HG02678 (cell line): ENCODE data around the gene PHEX.
"Not testable (repeated sequence)": the region's sequence is repeated elsewhere in the genome, so short reads cannot be mapped to it uniquely, and the experiment has no call there.

ENCODE experiments used
- ATAC-seq: cut with Tn5 transposase; IDR thresholded peaks from one replicate; pipeline ENCODE4 v1.9.1; 2021; ENCODE audit warnings: mild to moderate bottlenecking, moderate library complexity; ENCODE audit not compliant: unreplicated experiment

Gene PHEX

DNA sequence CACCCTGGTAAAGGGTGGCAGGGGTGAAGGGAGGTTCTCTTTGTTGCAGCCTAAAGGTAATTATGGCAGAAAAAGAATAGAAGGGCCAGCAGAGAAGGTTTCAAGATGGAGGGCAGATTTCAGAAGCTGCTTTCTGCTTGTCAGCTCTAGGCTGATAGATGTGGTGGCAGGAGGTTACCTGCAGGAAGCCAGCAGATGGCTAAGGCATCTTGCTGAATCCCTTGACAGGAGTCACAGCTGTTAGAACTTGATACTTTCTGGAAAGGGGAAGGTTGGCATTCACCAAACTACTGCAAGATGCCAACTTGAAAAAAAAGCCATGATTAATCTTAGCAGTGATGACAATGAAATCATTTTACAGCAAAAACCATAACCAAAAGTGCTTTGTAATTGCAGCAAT lies 171.1 kb downstream of the PHEX start:
- ATAC-seq = no peak

DNA sequence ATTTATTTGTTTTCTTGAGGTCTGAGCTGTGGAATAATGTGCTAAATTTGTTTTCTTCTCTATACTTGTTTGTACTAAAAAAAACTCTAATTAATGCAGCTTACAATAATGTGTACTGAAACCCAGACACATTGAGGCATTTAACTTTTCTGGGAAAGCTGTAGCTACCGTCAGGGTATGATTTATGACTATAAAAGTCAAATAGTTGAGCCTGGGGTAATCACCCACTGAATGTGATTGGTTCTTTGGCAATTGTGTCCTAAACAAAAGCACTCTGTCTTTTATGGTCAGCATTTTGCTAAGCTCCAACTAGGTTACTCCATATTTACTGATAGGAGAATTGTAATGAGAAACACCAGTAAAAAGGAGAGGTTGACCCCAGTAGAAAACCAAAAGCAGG lies 174.7 kb downstream of the PHEX start:
- ATAC-seq = no peak

DNA sequence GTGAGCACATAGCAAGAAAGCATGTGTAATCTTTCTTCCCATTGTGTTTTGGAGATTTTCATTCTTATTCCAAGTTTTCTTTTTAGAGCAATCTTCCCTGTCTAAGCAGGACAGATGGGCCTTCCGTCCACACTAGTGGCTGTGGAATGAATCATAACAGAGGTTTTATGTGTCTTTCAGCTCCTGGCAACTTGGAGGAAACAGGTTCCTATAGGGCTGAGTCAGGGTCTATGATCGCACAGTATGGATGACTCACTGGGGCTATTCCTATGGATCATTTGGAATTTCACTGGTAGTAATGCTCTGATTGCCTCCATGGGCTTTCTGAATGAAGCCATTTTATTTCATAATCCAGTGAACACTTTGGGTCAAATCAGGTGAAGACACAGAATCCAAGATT lies 188.8 kb downstream of the PHEX start:
- ATAC-seq = no peak

DNA sequence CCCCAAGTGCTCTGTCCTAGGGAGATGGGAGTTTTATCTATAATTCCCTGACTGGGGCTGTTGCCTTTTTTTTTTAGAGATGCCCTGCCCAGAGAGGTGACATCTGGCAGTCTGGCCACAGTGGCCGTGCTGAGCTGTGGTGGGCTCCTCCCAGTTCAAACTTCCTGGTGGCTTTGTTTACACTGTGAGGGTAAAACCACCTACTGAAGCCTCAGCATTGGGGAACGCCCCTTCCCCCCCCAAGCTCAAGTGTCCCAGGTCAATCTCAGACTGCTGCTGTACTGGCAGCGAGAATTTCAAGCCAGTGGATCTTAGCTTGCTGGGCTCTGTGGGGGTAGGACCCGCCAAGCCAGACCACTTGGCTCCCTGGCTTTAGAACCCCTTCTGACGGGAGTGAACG lies 202.3 kb downstream of the PHEX start:
- ATAC-seq = no peak

DNA sequence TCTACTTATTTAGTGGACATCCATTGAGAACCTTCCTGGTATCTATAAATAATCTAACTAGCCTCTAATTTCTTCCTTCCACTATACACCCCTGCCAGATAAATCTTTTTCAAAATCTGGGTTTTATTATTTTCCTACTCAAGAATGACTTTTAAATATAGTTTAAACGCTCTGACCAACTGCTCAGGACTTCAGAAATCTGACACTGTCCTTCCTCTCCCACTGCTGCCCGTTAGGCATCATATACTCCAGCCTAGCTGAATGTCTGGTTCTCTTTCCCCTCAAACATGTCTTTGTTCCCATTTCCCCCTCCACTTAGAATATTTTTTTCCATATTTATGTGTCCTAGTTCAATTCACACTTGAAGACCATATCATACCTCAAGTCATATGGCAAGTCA lies 205.4 kb downstream of the PHEX start:
- no peak for ATAC-seq

DNA sequence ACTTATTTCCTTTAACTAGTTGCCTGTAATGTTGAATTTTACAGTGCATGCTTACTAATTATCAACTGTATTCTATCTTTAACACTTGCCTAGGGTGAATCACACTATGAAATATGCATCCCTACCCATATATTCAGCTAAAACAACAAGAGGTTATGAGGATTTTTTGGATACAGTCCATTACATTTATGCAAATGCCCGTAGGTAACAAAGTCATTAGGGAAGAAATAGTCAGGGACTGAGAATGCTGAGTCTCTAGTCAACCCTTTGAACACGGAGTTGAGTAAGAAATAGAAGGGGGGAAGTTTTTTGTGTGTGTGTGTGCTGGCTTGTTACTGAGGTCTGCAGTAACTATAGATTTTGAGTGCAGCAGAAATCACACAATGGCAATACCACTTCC lies 214.5 kb downstream of the PHEX start:
- ATAC-seq = no peak

DNA sequence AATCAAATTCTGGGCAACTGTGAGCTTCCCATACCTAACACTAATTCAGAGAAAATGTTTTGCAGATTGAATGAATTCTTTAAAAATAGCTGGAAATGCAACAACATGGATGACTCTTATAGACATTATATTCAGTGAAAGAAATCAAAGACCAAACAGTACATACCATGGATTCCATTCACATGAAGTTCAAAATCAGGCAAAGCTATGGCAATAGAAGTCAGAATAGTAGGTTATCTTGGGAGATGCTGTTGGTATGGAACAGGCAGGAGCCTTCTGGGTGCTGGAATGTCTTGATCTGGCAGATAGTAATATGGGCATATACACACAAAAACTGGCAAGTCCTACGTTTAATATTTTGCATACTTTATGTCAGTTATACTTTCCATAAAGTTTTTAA lies 215.0 kb downstream of the PHEX start:
- ATAC-seq = no peak

DNA sequence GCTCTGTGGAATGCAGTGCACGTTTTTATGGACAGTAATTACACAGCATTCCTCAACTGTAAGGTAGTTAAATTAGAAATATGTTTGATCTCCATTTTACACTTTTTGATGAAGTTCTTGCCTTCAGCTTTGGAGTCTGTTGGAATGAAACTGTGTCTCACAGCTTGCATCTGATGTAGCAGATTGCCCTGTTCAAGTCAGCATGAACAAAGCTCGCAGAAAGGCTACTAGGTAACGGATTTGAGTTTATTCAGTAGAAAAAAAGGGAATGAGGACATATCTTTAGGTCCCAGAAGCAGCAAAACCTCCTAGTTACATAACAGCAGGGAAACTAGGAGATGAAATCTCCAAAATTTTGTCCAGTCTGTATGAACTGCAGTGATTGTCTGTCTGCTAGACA lies 216.3 kb downstream of the PHEX start:
- ATAC-seq = no peak

DNA sequence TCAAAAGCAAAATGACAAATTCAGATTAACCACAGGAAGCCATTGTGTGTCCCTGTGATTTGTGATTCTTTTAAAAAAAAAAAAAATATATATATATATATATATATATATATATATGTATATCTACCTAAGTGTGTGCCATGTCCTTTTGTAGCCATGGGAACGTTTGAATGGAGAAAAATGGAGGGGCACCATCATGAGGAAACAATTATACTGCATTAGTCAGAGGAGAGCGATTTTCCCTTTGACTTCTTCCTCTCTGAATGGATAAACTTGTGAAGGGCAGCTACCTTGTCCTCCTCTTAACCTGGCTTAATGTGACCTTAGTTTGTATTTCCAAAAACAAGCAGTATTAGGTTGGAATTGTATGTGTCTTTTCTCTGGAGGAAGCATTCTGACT lies 217.2 kb downstream of the PHEX start:
- no peak for ATAC-seq

DNA sequence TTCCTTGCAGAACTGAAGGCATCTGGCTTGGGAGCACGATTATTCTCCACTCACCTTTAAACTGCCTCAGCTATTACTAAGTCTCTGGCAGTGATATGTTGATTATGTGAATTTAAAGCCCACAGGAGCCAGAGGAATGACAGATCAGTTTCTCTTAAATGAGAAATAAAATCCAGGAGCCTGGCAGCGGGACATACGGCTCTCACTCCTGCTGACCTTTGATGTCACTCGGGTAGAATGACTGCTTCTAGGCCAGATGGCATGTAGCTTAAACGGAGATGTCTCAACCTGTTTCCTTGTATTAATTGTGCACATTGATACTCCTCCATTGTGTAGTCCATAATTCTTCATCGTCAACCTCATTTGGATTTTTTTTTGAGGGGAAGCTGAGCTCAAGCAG lies 236.6 kb downstream of the PHEX start:
- no peak for ATAC-seq

DNA sequence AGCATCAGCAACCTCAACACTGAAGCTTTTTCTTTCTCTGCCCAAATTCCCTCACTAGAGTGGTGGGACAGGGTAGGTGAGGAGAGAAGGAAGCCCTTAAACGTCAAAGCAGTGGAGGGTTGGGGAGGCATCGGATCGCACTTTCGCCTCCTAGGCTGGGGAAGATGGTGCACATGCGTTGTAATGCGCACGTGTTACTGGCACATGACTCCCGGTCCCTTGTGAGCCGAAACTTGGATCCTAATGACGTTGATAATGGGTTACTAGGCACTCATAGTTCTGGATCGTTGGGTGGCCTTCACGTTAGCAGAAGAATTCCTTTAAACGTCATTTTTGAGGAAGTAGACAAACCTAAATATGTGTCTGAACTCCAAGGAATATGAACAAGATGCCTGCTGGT lies 240.5 kb downstream of the PHEX start, which contains the start of gene CBLL2:
TSS of gene CBLL2 (plus strand) at position 301 of the 400 bp plus-strand sequence. CDS start at position 380, 79 bp downstream.
- no peak for ATAC-seq

DNA sequence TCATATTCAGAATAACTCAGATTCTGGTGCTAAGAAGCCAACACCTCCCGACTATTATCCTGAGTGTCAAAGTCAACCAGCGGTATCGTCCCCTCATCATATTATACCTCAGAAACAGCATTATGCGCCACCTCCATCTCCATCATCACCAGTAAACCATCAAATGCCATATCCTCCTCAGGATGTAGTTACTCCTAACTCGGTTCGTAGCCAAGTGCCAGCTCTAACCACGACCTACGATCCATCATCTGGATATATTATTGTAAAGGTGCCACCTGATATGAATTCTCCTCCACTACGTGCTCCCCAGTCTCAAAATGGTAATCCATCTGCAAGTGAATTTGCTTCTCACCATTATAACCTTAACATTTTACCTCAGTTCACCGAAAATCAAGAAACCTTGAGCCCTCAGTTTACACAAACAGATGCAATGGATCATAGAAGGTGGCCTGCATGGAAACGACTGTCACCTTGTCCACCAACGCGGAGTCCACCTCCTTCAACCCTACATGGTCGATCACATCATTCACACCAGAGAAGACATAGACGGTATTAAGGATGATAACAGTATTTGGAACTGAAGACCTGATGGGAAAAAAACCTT lies 241.7 kb downstream of the PHEX start:
- ATAC-seq = no peak

DNA sequence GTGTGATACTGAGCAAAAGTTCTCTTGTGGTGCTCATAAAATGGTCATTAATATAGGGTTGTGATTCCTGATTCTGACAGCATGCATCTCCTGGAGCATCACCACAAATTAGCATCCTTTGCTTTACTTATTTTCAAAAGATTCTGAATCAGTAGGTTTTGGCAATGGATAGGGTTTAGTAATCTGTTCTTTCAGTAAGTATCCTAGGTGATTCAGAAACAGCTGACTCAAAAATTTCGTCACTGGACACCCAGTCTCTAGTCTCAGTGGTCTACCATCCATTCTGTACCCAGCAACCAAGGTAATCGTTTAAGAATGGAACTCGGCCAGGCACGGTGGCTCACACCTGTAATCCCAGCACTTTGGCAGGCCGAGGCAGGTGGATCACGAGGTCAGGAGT lies 244.7 kb downstream of the PHEX start:
- no peak for ATAC-seq

DNA sequence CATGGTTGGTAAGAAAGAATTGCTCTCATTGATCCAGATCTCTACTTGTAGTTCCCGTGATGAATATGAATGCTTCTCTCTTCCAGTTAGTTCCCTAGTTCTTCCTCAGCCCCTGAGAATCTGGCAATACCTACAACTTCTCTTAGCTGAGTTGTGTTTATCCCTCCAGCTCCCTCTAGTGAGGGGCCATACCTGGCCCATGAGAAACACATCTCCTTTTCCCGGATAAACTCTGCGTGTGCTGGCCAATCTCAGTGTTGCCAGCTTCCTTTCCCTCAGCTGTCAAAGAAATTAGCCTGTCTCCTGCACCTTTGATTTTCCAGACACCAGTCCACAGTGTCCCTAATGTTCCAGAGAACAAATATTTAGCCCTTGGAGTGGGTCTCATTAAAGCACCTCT lies 246.2 kb downstream of the PHEX start:
- ATAC-seq = no peak

DNA sequence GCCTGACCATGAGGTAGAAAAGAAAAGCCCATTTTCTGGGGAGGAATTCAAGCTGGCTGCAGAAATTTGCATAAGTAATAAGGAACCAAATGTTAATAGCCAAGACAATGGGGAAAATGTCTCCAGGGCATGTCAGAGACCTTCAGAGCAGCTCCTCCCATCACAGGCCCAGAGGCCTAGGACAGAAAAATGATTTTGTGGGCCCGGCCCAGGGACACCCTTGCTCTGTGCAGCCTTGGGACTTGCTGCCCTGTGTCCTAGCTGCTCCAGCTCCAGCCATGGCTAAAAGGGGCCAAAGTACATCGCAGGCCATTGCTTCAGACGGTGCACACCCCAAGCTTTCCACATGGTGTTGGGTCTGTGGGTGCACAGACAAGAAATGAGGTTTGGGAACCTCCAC lies 257.1 kb downstream of the PHEX start:
- ATAC-seq = not testable (repeated sequence)

DNA sequence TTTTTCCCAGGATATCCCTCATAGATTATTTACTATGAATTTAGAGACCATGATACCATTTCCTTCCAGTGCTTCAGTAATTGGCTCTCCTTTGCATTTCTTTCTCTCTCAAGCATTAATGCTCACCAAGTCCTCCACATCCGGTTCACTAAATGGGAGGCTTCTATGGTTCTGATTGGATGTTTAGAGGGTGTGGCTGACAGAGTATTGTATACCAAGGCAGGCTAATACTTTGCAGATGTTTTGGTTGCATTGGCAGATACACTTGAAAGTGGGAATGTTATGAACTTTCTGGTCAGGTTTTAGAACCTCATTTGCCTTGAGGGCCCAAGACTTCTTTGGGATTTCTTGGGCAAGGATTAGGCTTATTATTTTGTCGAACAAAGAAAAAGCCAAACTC lies 264.7 kb downstream of the PHEX start:
- ATAC-seq = no peak

DNA sequence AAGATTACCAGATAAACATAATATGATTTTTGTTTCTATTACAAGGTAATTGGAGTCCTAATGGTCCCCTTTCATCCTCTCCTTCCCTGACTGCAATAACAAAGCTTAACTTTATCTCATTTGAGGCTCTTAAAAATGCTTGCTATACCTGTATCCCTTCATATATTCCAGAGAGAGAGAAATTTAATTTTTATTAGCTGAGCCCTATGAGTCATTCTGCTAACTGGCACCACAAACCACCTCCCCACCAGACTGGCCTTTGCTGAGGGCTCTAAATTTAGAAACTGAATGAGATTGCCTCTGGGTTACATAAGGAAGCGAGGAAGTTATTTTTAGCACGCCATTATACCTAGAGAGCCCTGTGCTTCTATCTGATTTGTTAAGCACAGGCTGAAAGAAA lies 268.0 kb downstream of the PHEX start:
- no peak for ATAC-seq
